Pancreas (tissue), 10 donors: ENCODE data around the gene NEO1. TPM values are rescaled to one million over a fixed set of nuclear protein-coding genes. Genes with fewer than 3 reads are reported as not detected.
A peak's percentile ranks its signal among the peaks of the same experiment; 100 is the strongest.

ENCODE experiments used
- ATAC-seq, 4 donors: fragments of 200-7000 bp; cut with Tn5 transposase; one replicate each; pipeline versions ENCODE4 v1.8.0 to v1.9.1; 2020; ENCODE audit warnings: mild to moderate bottlenecking in 4 of 4, moderate library complexity in 4 of 4
- DNase-seq, 6 donors: peaks; one replicate each; pipeline ENCODE4 v3.0.0-alpha.2; 2020
- FAIRE-seq: peaks from 2 replicates; lab custom pipeline; 2012; peaks lifted over from hg19 to GRCh38; lab: Jason Lieb, UNC
- H3K27ac ChIP-seq, 4 donors: fragments of 200-600 bp; sonication (generic); 1 replicate in 3 of 4; 2 replicates in 1 of 4; pipeline versions ENCODE4 v1.5.0 to v1.8.0; 2020
- H3K27me3 ChIP-seq, 4 donors: fragments of 200-600 bp; one replicate each; pipeline ENCODE4 v1.8.0; 2021
- H3K36me3 ChIP-seq, 3 donors: fragments of 200-600 bp; sonication (generic) in 1 of 3; one replicate each; pipeline versions ENCODE4 v1.5.0 to v1.8.0; 2020 to 2021
- H3K4me1 ChIP-seq, 3 donors: fragments of 200-600 bp; one replicate each; pipeline ENCODE4 v1.8.0; 2021
- H3K4me3 ChIP-seq, 4 donors: fragments of 200-600 bp; sonication (generic) in 2 of 4; one replicate each; pipeline versions ENCODE4 v1.5.0 to v1.8.0; 2020 to 2021
- H3K9me3 ChIP-seq, 4 donors: fragments of 200-600 bp; one replicate each; pipeline ENCODE4 v1.8.0; 2021
- WGBS, 2 donors: extraction: QIAGEN DNeasy Blood & Tissue Kit; methylation state at CpG; one replicate each; pipeline ENCODE4 v1.1.7; 2013; 5-methylcytosine and 5-hydroxymethylcytosine counted together
- intact Hi-C, 3 donors: fragments of 100-400 bp; cut with DNase I; formaldehyde crosslinking; loops; one replicate each; pipeline versions ENCODE4 v1.11.1 to v1.14.2; 2022
- polyA plus RNA-seq, 2 donors: library from polyadenylated mRNA; stranded (reverse); fragments of 200-250 nt; gene quantifications; one replicate each; pipeline ENCODE4 v1.2.3, GENCODE V29; 2013
- total RNA-seq, 6 donors: library from RNA; stranded (reverse); fragmentation: NEBNext Ultra II Directional in 4 of 6; extraction: Animal tissue kit (Norgen Biotek cat#: 25700) in 4 of 6; gene quantifications; one replicate each; pipeline versions ENCODE4 v1.2.1 to v1.2.4, GENCODE V29; 2021 to 2023
- TF ChIP-seq, protein P1 (sequence below), 4 donors: fragments of 200-600 bp; sonication (generic) in 3 of 4; IDR thresholded peaks; one replicate each; pipeline versions ENCODE4 v1.5.0 to v1.8.0; 2021; ENCODE audit warnings: antibody characterized with exemption in 4 of 4
- donor health status: healthy with polysubstance abuse.
- donor health status: DM: no; HTN: no; CAD: no; lungs with moderate emphysema.
- donor health status: DM: no; HTN: no; CAD: no.
- donor health status: control.
- donor health status: control.
- donor health status: Bipolar disorder and iron deficiency.
- donor health status: DM: yes; HTN: yes; CAD: no.
- donor health status: DM: no; HTN: no; CAD: no.
- donor health status: DM: no; HTN: no; CAD: no.
- donor health status: DM: yes; HTN: yes; CAD: no.

Gene NEO1
- total and polyA plus RNA-seq, 8 donors, result 7.1 to 30.7 (median 19.6) TPM

DNA sequence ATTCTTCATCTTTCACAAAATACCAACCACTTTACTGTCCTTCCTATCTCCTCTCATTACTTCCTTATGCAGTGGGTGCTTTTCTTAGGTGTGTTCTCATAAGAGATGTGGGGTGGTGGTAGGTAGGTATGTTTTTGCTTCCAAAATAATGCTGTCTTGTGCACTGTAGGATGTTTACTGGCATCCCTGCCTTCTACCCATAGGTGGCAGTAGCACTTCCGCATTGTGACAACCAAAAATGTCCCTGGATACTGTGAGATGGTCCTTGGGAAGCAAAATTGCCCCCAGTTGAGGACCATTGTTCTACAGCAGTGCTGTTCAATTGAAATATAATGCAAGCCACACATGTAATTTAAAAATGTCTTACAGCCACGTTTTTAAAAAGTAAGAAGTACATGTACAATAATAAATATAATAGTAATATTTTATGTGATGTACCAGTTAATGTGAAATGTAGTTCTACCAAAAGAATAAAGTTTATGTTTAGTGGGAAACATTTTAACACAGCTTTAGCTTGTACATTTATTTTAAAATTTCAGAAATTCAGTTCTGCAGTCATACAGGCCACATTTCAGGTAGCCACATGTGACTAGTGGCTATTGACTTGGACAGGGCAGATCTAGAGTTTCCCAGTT is 75.2 kb downstream of the NEO1 start:
- DNase-seq (peak in 1 of 6 donors; percentile 17), ATAC-seq (peak in 3 of 4 donors; percentile 65 to 75 (median 71)), FAIRE-seq (no peak)
- 79 to 96% methylated on average over 2 of the region's 2 CpGs for WGBS, 2 donors
- no peaks in the 10 kb centered on the region for H3K27me3 ChIP-seq
- H3K4me1 ChIP-seq, result no peaks in the 10 kb centered on the region
- H3K4me3 ChIP-seq, result no peak overlapping the region
- no peaks in the 10 kb centered on the region for H3K9me3 ChIP-seq
- TF ChIP-seq, protein P1, sequence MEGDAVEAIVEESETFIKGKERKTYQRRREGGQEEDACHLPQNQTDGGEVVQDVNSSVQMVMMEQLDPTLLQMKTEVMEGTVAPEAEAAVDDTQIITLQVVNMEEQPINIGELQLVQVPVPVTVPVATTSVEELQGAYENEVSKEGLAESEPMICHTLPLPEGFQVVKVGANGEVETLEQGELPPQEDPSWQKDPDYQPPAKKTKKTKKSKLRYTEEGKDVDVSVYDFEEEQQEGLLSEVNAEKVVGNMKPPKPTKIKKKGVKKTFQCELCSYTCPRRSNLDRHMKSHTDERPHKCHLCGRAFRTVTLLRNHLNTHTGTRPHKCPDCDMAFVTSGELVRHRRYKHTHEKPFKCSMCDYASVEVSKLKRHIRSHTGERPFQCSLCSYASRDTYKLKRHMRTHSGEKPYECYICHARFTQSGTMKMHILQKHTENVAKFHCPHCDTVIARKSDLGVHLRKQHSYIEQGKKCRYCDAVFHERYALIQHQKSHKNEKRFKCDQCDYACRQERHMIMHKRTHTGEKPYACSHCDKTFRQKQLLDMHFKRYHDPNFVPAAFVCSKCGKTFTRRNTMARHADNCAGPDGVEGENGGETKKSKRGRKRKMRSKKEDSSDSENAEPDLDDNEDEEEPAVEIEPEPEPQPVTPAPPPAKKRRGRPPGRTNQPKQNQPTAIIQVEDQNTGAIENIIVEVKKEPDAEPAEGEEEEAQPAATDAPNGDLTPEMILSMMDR (IDR thresholded peaks at IDR 0.05), result peak in 3 of 4 donors; percentile 41 to 52 (median 45)
- no peak overlapping the region for H3K27ac ChIP-seq
- intact Hi-C loops, result no loop called here
- no peaks in the 10 kb centered on the region for H3K36me3 ChIP-seq

DNA sequence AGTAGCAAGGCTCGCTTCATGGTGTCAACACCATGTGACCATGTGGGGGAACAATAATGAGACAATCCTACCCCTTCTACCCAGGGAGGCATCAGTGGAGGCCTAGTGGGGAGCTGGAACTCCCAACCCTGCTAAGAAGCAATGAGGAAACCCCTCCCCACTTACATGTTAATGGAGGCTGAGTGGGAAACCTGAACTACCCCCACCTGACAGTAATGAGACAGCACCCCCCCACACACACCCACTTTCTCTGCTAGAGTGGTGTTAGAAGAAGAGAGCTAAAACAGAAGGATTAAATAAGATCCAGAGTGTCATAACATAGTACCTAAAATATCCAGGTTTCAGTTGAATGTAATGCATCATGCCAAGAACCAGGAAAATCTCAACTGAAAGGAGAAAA is 78.6 kb downstream of the NEO1 start:
- Histone ChIP-seq H3K27me3 (no peaks in the 10 kb centered on the region), H3K4me1 (no peaks in the 10 kb centered on the region), H3K36me3 (no peaks in the 10 kb centered on the region), H3K9me3 (no peaks in the 10 kb centered on the region), H3K27ac (no peak overlapping the region), H3K4me3 (no peak overlapping the region)
- ATAC-seq, result no peak
- intact Hi-C loops, result no loop called here
- 98 to 100% methylated on average over 1 of the region's 1 CpG for WGBS, 2 donors
- FAIRE-seq, result no peak
- no peak for DNase-seq
- TF ChIP-seq, protein P1 (IDR thresholded peaks at IDR 0.05), result no peak

DNA sequence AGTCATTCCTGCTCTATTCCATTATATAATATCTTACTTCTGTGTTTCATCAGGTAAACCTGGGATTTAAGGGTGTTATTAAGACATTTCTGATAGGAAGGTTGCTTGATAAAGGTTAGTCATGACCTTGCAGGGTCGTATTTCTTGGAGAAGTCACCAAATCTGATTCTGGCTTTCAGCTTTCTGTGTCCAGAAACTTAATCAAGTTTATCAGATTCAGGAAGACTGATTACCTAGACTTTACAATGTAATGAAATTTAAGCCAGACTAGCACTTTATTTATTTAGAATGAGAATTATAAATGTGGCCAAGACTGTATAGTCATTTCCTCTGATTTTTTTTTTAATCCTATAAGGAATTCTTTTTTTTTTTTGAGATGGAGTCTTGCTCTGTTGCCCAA is 81.9 kb downstream of the NEO1 start:
- no peaks in the 10 kb centered on the region for H3K36me3 ChIP-seq
- no peak overlapping the region for H3K4me3 ChIP-seq
- DNase-seq (no peak), FAIRE-seq (no peak), ATAC-seq (no peak)
- TF ChIP-seq, protein P1 (IDR thresholded peaks at IDR 0.05), result no peak
- H3K4me1 ChIP-seq, result no peaks in the 10 kb centered on the region
- intact Hi-C loops, result no loop called here
- 11 to 18% methylated on average over 1 of the region's 1 CpG for WGBS, 2 donors
- H3K9me3 ChIP-seq, result no peaks in the 10 kb centered on the region
- H3K27ac ChIP-seq, result no peak overlapping the region
- H3K27me3 ChIP-seq, result no peaks in the 10 kb centered on the region

DNA sequence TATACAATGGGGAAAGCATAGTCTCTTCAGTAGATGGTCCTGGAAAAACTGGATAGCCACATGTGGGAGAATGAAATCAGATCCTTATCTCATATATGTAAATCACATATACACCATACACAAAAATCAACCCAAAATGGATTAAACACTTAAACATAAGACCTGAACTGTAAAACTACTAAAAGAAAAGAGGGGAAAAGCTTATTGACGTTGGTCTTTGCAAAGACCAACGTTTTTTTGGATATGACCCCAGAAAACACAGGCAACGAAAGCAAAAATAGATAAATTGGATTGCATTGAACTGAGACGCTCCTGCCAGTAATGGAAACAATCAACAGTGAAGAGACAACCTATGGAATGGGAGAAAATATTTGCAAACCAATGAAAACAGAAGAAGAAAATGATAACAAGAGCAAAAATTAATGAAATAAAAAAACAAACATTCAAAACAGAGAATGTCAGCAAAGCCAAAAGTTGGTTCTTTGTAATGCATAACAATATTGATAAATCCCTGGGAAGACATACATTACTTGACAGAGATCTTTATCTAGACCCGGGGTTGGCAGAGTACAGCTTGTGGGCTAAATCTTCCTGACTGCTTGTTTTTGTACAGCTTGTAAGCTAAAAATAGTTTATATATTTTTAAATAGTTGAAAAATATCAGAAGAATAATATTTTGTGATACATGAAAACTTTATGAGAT is 86.9 kb downstream of the NEO1 start:
- Histone ChIP-seq H3K27me3 (no peaks in the 10 kb centered on the region), H3K27ac (no peak overlapping the region), H3K4me1 (no peaks in the 10 kb centered on the region), H3K9me3 (no peaks in the 10 kb centered on the region), H3K4me3 (no peak overlapping the region), H3K36me3 (no peaks in the 10 kb centered on the region)
- DNase-seq, result no peak
- intact Hi-C loops, result no loop called here
- TF ChIP-seq, protein P1 (IDR thresholded peaks at IDR 0.05), result no peak
- ATAC-seq, result no peak
- FAIRE-seq, result no peak
- 67 to 70% methylated on average over 5 of the region's 5 CpGs for WGBS, 2 donors
